Smooth muscle cell (in vitro differentiated cells): ENCODE results near the gene SRRM2. TPM values are rescaled to one million over a fixed set of nuclear protein-coding genes. Genes with fewer than 3 reads are reported as not detected.

ENCODE experiments used
- DNase-seq: peaks from one replicate; lab custom pipeline; 2025; ENCODE audit not compliant: unreplicated experiment; lab: John Stamatoyannopoulos, UW
- H2AFZ ChIP-seq: fragments of 200-600 bp; sonication (generic); 2 replicates; pipeline ENCODE4 v1.6.0; 2016; ENCODE audit warnings: antibody characterized with exemption, low read depth, mild to moderate bottlenecking
- H3F3A ChIP-seq: fragments of 200-600 bp; sonication (generic); 2 replicates; pipeline ENCODE4 v1.6.0; 2017; ENCODE audit warnings: antibody characterized with exemption, low read depth
- H3K27ac ChIP-seq: fragments of 200-600 bp; sonication (generic); 2 replicates; pipeline ENCODE4 v1.5.1; 2016; ENCODE audit warnings: low read depth, mild to moderate bottlenecking
- H3K27me3 ChIP-seq: fragments of 200-600 bp; sonication (generic); 2 replicates; pipeline ENCODE4 v1.6.1; 2016; ENCODE audit warnings: low read depth, mild to moderate bottlenecking
- H3K36me3 ChIP-seq: fragments of 200-600 bp; sonication (generic); 2 replicates; pipeline ENCODE4 v1.5.1; 2016; ENCODE audit warnings: low read depth
- H3K4me1 ChIP-seq: fragments of 200-600 bp; sonication (generic); 2 replicates; pipeline ENCODE4 v1.5.1; 2016; ENCODE audit warnings: low read depth
- H3K4me2 ChIP-seq: fragments of 200-600 bp; sonication (generic); 2 replicates; pipeline ENCODE4 v1.6.0; 2016; ENCODE audit warnings: mild to moderate bottlenecking
- H3K4me3 ChIP-seq: fragments of 200-600 bp; sonication (generic); 2 replicates; pipeline ENCODE4 v1.5.1; 2016; ENCODE audit warnings: mild to moderate bottlenecking
- H3K79me2 ChIP-seq: fragments of 200-600 bp; sonication (generic); 2 replicates; pipeline ENCODE4 v1.6.0; 2016; ENCODE audit warnings: low read depth, mild to moderate bottlenecking
- H3K9ac ChIP-seq: fragments of 200-600 bp; sonication (generic); 2 replicates; pipeline ENCODE4 v1.6.0; 2016; ENCODE audit warnings: low read depth
- H3K9me3 ChIP-seq: fragments of 200-600 bp; sonication (generic); replicated peaks from 2 replicates; pipeline ENCODE4 v1.5.1; 2016; ENCODE audit warnings: low read depth
- H4K20me1 ChIP-seq: fragments of 200-600 bp; sonication (generic); 2 replicates; pipeline ENCODE4 v1.6.0; 2016; ENCODE audit warnings: low read depth
- CTCF ChIP-seq: fragments of 200-600 bp; sonication (generic); IDR thresholded peaks from 2 replicates; pipeline ENCODE4 v1.5.1; 2017; ENCODE audit warnings: borderline replicate concordance, mild to moderate bottlenecking, antibody characterized with exemption; ENCODE audit not compliant: insufficient read depth, poor library complexity, severe bottlenecking
- WGBS: methylation state at CpG from one replicate; pipeline ENCODE4 v1.1.7; 2016; ENCODE audit warnings: low lambda C conversion rate; 5-methylcytosine and 5-hydroxymethylcytosine counted together
- polyA plus RNA-seq: library from polyadenylated mRNA; unstranded; fragments of >200 nt; fragmentation: Nextera tagmentation; extraction: Ambion mirVana; gene quantifications from 2 replicates; pipeline ENCODE4 v1.2.1, GENCODE V29; 2016
- total RNA-seq: library from RNA; depleted of rRNA; stranded (reverse); fragments of >200 nt; gene quantifications from 2 replicates; pipeline ENCODE4 v1.2.3, GENCODE V29; 2014

The SRRM2 gene
- total and polyA plus RNA-seq, 2 experiments from 2014 or later = 125 to 280 TPM

GRCh38 chr16:2756288-2757015, 4.0 kb downstream of the SRRM2 start:
- Histone ChIP-seq H3F3A (peaks cover 42% of the 10 kb centered on the region), H3K27ac (no peak overlapping the region), H3K9me3 (no peaks in the 10 kb centered on the region), H3K27me3 (no peaks in the 10 kb centered on the region), H3K36me3 (peaks cover 40% of the 10 kb centered on the region), H3K4me1 (peaks cover 23% of the 10 kb centered on the region), H2AFZ (no peak overlapping the region), H3K9ac (no peak overlapping the region), H3K4me3 (no peak overlapping the region), H3K79me2 (peaks cover 87% of the 10 kb centered on the region), H3K4me2 (no peak overlapping the region), H4K20me1 (peaks cover 86% of the 10 kb centered on the region)
- 94% methylated on average over 30 of the region's 30 CpGs for WGBS
- no peak for DNase-seq
- no peak for TF ChIP-seq CTCF

- Histone ChIP-seq H3K27ac (no peak overlapping the region), H2AFZ (no peak overlapping the region), H3K4me2 (no peak overlapping the region), H3K79me2 (peaks cover 95% of the 10 kb centered on the region), H3F3A (peaks cover 42% of the 10 kb centered on the region), H3K4me3 (no peak overlapping the region), H3K36me3 (peaks cover 45% of the 10 kb centered on the region), H4K20me1 (peaks cover 95% of the 10 kb centered on the region), H3K9me3 (no peaks in the 10 kb centered on the region), H3K4me1 (peaks cover 18% of the 10 kb centered on the region), H3K27me3 (no peaks in the 10 kb centered on the region), H3K9ac (no peak overlapping the region)
- WGBS = 97% methylated on average over 11 of the region's 11 CpGs
- DNase-seq = no peak
- TF ChIP-seq CTCF = no peak
Observed at GRCh38 chr16:2757344-2757743, 4.9 kb downstream of the SRRM2 start.

GRCh38 chr16:2761472-2761871, 9.0 kb downstream of the SRRM2 start:
- Histone ChIP-seq H4K20me1 (peaks cover 100% of the 10 kb centered on the region), H3K9me3 (no peaks in the 10 kb centered on the region), H3K27me3 (no peaks in the 10 kb centered on the region), H3K4me3 (no peak overlapping the region), H3K4me2 (no peak overlapping the region), H3K27ac (no peak overlapping the region), H3K79me2 (peaks cover 98% of the 10 kb centered on the region), H3F3A (peaks cover 33% of the 10 kb centered on the region), H3K4me1 (no peaks in the 10 kb centered on the region), H3K9ac (no peak overlapping the region), H2AFZ (no peak overlapping the region), H3K36me3 (peaks cover 72% of the 10 kb centered on the region)
- 98% methylated on average over 10 of the region's 10 CpGs for WGBS
- DNase-seq = no peak
- TF ChIP-seq CTCF = no peak
